ENCODE results near the gene CD163L1. TPM values are rescaled to one million over a fixed set of nuclear protein-coding genes. Genes with fewer than 3 reads are reported as not detected.

CD163L1 gene
- total and polyA plus RNA-seq, 12 donors: 1.00 to 7.2 (median 2.5) TPM

- DNase-seq (no peak), ATAC-seq (no peak)
- no peak overlapping the region for H3K4me3 ChIP-seq
- intact Hi-C loops (cut with DNase I): no loop called here
- WGBS, 2 donors: 61 to 64% methylated on average over 2 of the region's 2 CpGs
- H3K4me1 ChIP-seq: no peaks in the 10 kb centered on the region
- TF ChIP-seq, protein P1, sequence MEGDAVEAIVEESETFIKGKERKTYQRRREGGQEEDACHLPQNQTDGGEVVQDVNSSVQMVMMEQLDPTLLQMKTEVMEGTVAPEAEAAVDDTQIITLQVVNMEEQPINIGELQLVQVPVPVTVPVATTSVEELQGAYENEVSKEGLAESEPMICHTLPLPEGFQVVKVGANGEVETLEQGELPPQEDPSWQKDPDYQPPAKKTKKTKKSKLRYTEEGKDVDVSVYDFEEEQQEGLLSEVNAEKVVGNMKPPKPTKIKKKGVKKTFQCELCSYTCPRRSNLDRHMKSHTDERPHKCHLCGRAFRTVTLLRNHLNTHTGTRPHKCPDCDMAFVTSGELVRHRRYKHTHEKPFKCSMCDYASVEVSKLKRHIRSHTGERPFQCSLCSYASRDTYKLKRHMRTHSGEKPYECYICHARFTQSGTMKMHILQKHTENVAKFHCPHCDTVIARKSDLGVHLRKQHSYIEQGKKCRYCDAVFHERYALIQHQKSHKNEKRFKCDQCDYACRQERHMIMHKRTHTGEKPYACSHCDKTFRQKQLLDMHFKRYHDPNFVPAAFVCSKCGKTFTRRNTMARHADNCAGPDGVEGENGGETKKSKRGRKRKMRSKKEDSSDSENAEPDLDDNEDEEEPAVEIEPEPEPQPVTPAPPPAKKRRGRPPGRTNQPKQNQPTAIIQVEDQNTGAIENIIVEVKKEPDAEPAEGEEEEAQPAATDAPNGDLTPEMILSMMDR (IDR thresholded peaks at IDR 0.05): no peak
- no peak overlapping the region for H3K27ac ChIP-seq
- no peaks in the 10 kb centered on the region for H3K9me3 ChIP-seq
- no peaks in the 10 kb centered on the region for H3K36me3 ChIP-seq
- peaks cover 0 to 5% (median 0%) of the 10 kb centered on the region in 7 donors for H3K27me3 ChIP-seq
Measured at GRCh38 chr12:7404275-7404674, 39.7 kb downstream of the CD163L1 start.

DNA sequence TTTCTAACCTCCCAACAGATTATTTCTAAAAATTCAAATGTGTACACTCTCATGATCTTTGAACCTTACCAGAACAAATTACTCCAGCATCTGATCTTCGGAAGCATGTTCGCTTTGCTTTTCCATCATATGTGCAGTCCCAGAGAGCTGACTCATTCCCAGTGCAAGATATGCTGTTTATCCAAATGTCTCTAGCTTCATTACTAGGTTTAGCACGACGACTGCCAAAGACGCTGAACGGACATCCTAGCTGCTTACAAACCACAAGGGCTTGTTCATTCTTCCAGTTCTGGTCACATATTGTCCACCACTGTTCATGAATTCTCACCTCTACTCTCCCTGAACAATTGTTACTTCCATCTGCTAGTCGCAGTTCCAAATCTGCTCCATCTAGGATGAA, 40.5 kb downstream of the CD163L1 start:
- DNase-seq (no peak), ATAC-seq (no peak)
- Histone ChIP-seq H3K27me3 (peaks cover 0 to 5% (median 0%) of the 10 kb centered on the region in 7 donors), H3K4me1 (no peaks in the 10 kb centered on the region), H3K36me3 (no peaks in the 10 kb centered on the region), H3K27ac (no peak overlapping the region), H3K4me3 (no peak overlapping the region), H3K9me3 (no peaks in the 10 kb centered on the region)
- intact Hi-C loops (cut with DNase I): no loop called here
- 80 to 81% methylated on average over 7 of the region's 7 CpGs for WGBS, 2 donors
- TF ChIP-seq, protein P1 (IDR thresholded peaks at IDR 0.05): no peak

GRCh38 chr12:7399089-7399488, 44.9 kb downstream of the CD163L1 start:
- DNase-seq (no peak), ATAC-seq (no peak)
- Histone ChIP-seq H3K27ac (no peak overlapping the region), H3K27me3 (peaks cover 0 to 5% (median 0%) of the 10 kb centered on the region in 7 donors), H3K4me1 (no peaks in the 10 kb centered on the region), H3K4me3 (no peak overlapping the region), H3K36me3 (no peaks in the 10 kb centered on the region), H3K9me3 (peaks cover 0 to 14% (median 0%) of the 10 kb centered on the region in 11 donors)
- TF ChIP-seq, protein P1 (IDR thresholded peaks at IDR 0.05): no peak
- 83 to 91% methylated on average over 1 of the region's 1 CpG for WGBS, 2 donors
- intact Hi-C loops (cut with DNase I): no loop called here

- intact Hi-C loops (cut with DNase I): no loop called here
- Histone ChIP-seq H3K36me3 (no peaks in the 10 kb centered on the region), H3K27me3 (peaks cover 0 to 5% (median 0%) of the 10 kb centered on the region in 7 donors), H3K4me1 (no peaks in the 10 kb centered on the region), H3K27ac (no peak overlapping the region), H3K9me3 (peaks cover 0 to 21% (median 0%) of the 10 kb centered on the region in 11 donors), H3K4me3 (no peak overlapping the region)
- TF ChIP-seq, protein P1 (IDR thresholded peaks at IDR 0.05): no peak
- WGBS, 2 donors: 80 to 81% methylated on average over 3 of the region's 3 CpGs
- DNase-seq (no peak), ATAC-seq (no peak)
Measured at GRCh38 chr12:7396418-7396817, 47.5 kb downstream of the CD163L1 start.

Data from heart right ventricle (tissue), 16 donors.